Uterus (tissue), 4 donors: ENCODE measurements around the gene SLC44A5. TPM values are rescaled to one million over a fixed set of nuclear protein-coding genes. Genes with fewer than 3 reads are reported as not detected.

Experiments used
- DNase-seq, 2 donors: peaks; one replicate each; pipeline ENCODE4 v3.0.0-alpha.2; 2019 to 2020
- H3K27ac ChIP-seq, 2 donors: fragments of 200-600 bp; sonication (generic); 1 replicate in 1 of 2; 2 replicates in 1 of 2; pipeline ENCODE4 v1.5.1; 2016 to 2018
- H3K27me3 ChIP-seq, 2 donors: fragments of 200-600 bp; sonication (generic); one replicate each; pipeline ENCODE4 v1.5.1; 2018 to 2019; ENCODE audit warnings: control low read depth in 1 of 2
- H3K36me3 ChIP-seq, 2 donors: fragments of 200-600 bp; sonication (generic); one replicate each; pipeline ENCODE4 v1.5.1; 2019; ENCODE audit warnings: control low read depth in 1 of 2
- H3K4me1 ChIP-seq, 2 donors: fragments of 200-600 bp; sonication (generic); one replicate each; pipeline ENCODE4 v1.5.1; 2018 to 2019; ENCODE audit warnings: control low read depth in 1 of 2
- H3K4me3 ChIP-seq, 2 donors: fragments of 200-600 bp; sonication (generic); 1 replicate in 1 of 2; 2 replicates in 1 of 2; pipeline ENCODE4 v1.5.1; 2018 to 2019; ENCODE audit warnings: mild to moderate bottlenecking in 1 of 2
- H3K9me3 ChIP-seq, 2 donors: fragments of 200-600 bp; sonication (generic); one replicate each; pipeline ENCODE4 v1.5.1; 2019; ENCODE audit warnings: control low read depth in 1 of 2
- CTCF ChIP-seq, 4 experiments: fragments of 200-600 bp in 2 of 4; fragments of 450-650 bp in 2 of 4; sonication (generic) in 2 of 4; IDR thresholded peaks; one replicate each; pipeline ENCODE4 v1.5.1; 2016 to 2019; ENCODE audit warnings: antibody characterized with exemption in 4 of 4, mild to moderate bottlenecking in 2 of 4, moderate library complexity in 1 of 4
- POLR2A ChIP-seq, 2 donors: fragments of 450-650 bp; IDR thresholded peaks; one replicate each; pipeline ENCODE4 v1.6.1; 2016; ENCODE audit warnings: antibody characterized with exemption in 2 of 2, mild to moderate bottlenecking in 1 of 2, moderate library complexity in 1 of 2
- intact Hi-C: fragments of 100-400 bp; cut with DNase I; formaldehyde crosslinking; loops from one replicate; pipeline ENCODE4 v1.15.1; 2023; ENCODE audit warnings: low total_unique reads
- total RNA-seq, 4 donors: library from RNA; depleted of rRNA in 3 of 4; stranded (reverse); fragments of >200 nt in 3 of 4; gene quantifications; one replicate each; pipeline versions ENCODE4 v1.1.0 to v1.2.4, GENCODE V29; 2014 to 2023
- donor health status: DM: yes; HTN: yes; CAD: no.

Gene SLC44A5
- total RNA-seq, 4 donors from 2014 or later = 1.6 to 5.5 (median 5.4) TPM; not detected in 1

DNA sequence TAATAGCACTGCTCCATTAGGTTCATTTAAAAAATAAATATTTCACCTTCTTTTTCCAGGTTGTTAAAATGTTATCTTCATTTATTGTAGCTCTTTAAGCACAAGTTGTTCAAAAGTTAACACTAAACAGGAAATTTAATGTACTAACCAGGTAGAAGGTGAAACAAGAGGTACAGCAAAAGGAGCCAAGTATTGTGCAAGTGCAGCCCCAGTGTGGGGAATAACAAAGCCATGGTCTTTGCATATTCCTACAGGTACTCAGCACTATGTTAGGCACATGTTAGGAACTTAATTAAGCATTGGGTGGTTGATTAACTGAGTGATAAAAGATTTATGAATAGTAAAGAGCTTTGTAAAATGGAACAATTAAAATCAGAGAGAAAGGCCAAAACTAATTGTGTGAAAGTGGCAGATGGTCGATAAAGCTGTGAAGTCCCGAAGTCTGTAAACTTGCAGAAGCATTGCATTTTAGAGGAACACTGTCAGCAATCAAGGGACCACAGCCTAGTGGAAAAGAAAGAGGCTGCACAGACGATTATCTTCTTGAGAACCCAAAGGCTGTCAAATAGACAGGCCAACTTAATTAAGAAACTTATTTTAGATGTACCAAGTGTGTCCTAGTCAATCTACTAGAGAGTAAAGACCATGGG, 185.8 kb downstream of the SLC44A5 start:
- TF ChIP-seq CTCF (IDR thresholded peaks at IDR 0.05) = no peak
- no peak for TF ChIP-seq POLR2A (IDR thresholded peaks at IDR 0.05)
- intact Hi-C loops = no loop called here
- no peaks in the 10 kb centered on the region for H3K9me3 ChIP-seq

GRCh38 chr1:75423616-75424015, 187.3 kb downstream of the SLC44A5 start:
- Histone ChIP-seq H3K27me3 (no peaks in the 10 kb centered on the region), H3K4me1 (no peaks in the 10 kb centered on the region), H3K36me3 (no peaks in the 10 kb centered on the region), H3K9me3 (no peaks in the 10 kb centered on the region), H3K27ac (no peak overlapping the region), H3K4me3 (no peak overlapping the region)
- no peak for DNase-seq
- no peak for TF ChIP-seq POLR2A (IDR thresholded peaks at IDR 0.05)
- TF ChIP-seq CTCF (IDR thresholded peaks at IDR 0.05) = no peak
- intact Hi-C loops = no loop called here

More for the DNA sequence above, 185.8 kb downstream of the SLC44A5 start:
- H3K36me3 ChIP-seq = no peaks in the 10 kb centered on the region
- no peaks in the 10 kb centered on the region for H3K27me3 ChIP-seq
- H3K4me3 ChIP-seq = no peak overlapping the region
- no peak for DNase-seq
- H3K4me1 ChIP-seq = no peaks in the 10 kb centered on the region
- H3K27ac ChIP-seq = no peak overlapping the region

- TF ChIP-seq CTCF (IDR thresholded peaks at IDR 0.05) (no peak), POLR2A (IDR thresholded peaks at IDR 0.05) (no peak)
- no peak for DNase-seq
- Histone ChIP-seq H3K9me3 (no peaks in the 10 kb centered on the region), H3K27me3 (no peaks in the 10 kb centered on the region), H3K27ac (no peak overlapping the region), H3K4me1 (no peaks in the 10 kb centered on the region), H3K36me3 (no peaks in the 10 kb centered on the region), H3K4me3 (no peak overlapping the region)
- intact Hi-C loops = no loop called here
Measured at GRCh38 chr1:75423136-75423535, 187.8 kb downstream of the SLC44A5 start.

GRCh38 chr1:75421371-75421770, 189.5 kb downstream of the SLC44A5 start:
- Histone ChIP-seq H3K4me3 (no peak overlapping the region), H3K27ac (no peak overlapping the region), H3K4me1 (no peaks in the 10 kb centered on the region), H3K27me3 (no peaks in the 10 kb centered on the region), H3K36me3 (no peaks in the 10 kb centered on the region), H3K9me3 (no peaks in the 10 kb centered on the region)
- intact Hi-C loops = no loop called here
- no peak for DNase-seq
- TF ChIP-seq CTCF (IDR thresholded peaks at IDR 0.05) (no peak), POLR2A (IDR thresholded peaks at IDR 0.05) (no peak)

GRCh38 chr1:75415187-75415586, 195.7 kb downstream of the SLC44A5 start:
- no peak for DNase-seq
- H3K27ac ChIP-seq = no peak overlapping the region
- H3K4me3 ChIP-seq = no peak overlapping the region
- TF ChIP-seq CTCF (IDR thresholded peaks at IDR 0.05) (no peak), POLR2A (IDR thresholded peaks at IDR 0.05) (no peak)
- no peaks in the 10 kb centered on the region for H3K36me3 ChIP-seq
- no peaks in the 10 kb centered on the region for H3K9me3 ChIP-seq
- H3K4me1 ChIP-seq = no peaks in the 10 kb centered on the region
- intact Hi-C loops = no loop called here
- H3K27me3 ChIP-seq = no peaks in the 10 kb centered on the region
